ENCODE measurements around the gene TACC2.

TACC2 gene

DNA sequence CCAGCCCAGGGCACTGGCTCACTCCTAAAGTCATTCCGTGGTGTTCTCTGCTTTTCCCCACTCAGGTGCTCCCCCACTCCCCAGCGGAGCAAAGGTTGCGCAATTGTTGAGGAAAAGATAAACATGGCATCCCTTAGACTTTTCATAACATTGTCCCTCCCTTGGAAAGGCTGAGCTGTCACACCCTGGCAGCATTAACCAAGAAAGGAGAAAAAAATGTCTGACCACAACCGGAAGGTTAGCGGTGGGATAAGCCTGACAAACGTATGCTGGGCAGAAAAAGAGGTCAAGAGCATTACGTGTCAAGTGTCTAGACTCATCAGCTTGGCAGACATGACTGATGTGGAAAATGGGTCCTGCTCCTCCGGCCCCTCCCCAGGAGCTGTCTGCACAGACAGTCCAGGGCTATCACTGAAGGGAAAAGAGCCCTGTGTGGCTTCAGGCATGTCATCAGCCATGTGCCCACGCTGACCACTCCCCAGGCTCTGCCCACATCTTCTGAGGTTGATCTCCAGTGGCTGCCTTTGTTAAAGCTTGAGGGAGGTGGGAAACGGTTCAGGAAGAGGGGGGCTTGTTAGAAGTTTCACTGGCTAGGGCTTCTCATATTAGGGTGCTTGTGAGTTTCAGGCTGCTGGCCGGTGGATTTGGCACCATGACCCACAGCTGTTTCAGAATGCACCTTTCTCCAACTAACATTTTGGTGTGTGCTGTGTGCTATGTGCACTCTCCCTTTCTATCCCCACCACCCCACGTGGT lies 312.3 kb downstream of the TACC2 start:
- Histone ChIP-seq H4K20me1 (ENCODE audit: insufficient read depth) (no peaks in the 10 kb centered on the region), H3K27me3 (ENCODE audit: insufficient read depth, low read depth) (no peaks in the 10 kb centered on the region), H3K79me2 (ENCODE audit: insufficient read depth, low read depth) (no peaks in the 10 kb centered on the region), H3K4me3 (IDR thresholded peaks at IDR 0.05; ENCODE audit: insufficient read depth, low read depth, low read length) (no peak overlapping the region), H3K36me3 (ENCODE audit: insufficient read depth) (no peaks in the 10 kb centered on the region), H2AFZ (ENCODE audit: low read depth) (no peak overlapping the region), H3K4me2 (no peak overlapping the region), H3K27ac (no peak overlapping the region), H3K4me1 (ENCODE audit: low read depth, poor library complexity, severe bottlenecking) (no peaks in the 10 kb centered on the region), H3K9ac (no peak overlapping the region)
- TF ChIP-seq, protein P1, sequence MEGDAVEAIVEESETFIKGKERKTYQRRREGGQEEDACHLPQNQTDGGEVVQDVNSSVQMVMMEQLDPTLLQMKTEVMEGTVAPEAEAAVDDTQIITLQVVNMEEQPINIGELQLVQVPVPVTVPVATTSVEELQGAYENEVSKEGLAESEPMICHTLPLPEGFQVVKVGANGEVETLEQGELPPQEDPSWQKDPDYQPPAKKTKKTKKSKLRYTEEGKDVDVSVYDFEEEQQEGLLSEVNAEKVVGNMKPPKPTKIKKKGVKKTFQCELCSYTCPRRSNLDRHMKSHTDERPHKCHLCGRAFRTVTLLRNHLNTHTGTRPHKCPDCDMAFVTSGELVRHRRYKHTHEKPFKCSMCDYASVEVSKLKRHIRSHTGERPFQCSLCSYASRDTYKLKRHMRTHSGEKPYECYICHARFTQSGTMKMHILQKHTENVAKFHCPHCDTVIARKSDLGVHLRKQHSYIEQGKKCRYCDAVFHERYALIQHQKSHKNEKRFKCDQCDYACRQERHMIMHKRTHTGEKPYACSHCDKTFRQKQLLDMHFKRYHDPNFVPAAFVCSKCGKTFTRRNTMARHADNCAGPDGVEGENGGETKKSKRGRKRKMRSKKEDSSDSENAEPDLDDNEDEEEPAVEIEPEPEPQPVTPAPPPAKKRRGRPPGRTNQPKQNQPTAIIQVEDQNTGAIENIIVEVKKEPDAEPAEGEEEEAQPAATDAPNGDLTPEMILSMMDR (conservative IDR thresholded peaks at IDR 0.05; ENCODE audit: low read depth, low read length): no peak

DNA sequence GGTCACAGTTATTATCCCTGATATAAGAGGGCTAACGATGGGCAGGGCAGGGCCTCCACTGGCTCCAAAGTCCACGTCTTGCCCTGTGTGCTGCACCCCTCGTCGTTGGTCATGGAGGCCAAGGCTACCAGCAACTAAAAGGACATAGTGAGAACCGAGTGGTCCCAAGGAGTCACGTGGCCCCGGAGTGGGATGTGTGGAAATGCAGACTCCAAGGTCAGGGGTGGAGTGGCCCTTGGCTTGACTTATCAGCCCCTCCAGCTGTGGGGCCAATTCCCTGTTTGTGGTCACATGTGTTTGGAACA lies 312.8 kb downstream of the TACC2 start:
- H2AFZ ChIP-seq (ENCODE audit: low read depth): no peak overlapping the region
- no peak overlapping the region for H3K4me3 ChIP-seq (IDR thresholded peaks at IDR 0.05; ENCODE audit: insufficient read depth, low read depth, low read length)
- H4K20me1 ChIP-seq (ENCODE audit: insufficient read depth): no peaks in the 10 kb centered on the region
- H3K9ac ChIP-seq: no peak overlapping the region
- no peaks in the 10 kb centered on the region for H3K79me2 ChIP-seq (ENCODE audit: insufficient read depth, low read depth)
- TF ChIP-seq, protein P1 (conservative IDR thresholded peaks at IDR 0.05; ENCODE audit: low read depth, low read length): no peak
- no peaks in the 10 kb centered on the region for H3K4me1 ChIP-seq (ENCODE audit: low read depth, poor library complexity, severe bottlenecking)
- no peaks in the 10 kb centered on the region for H3K36me3 ChIP-seq (ENCODE audit: insufficient read depth)
- H3K27me3 ChIP-seq (ENCODE audit: insufficient read depth, low read depth): no peaks in the 10 kb centered on the region
- no peak overlapping the region for H3K27ac ChIP-seq
- H3K4me2 ChIP-seq: no peak overlapping the region

DNA sequence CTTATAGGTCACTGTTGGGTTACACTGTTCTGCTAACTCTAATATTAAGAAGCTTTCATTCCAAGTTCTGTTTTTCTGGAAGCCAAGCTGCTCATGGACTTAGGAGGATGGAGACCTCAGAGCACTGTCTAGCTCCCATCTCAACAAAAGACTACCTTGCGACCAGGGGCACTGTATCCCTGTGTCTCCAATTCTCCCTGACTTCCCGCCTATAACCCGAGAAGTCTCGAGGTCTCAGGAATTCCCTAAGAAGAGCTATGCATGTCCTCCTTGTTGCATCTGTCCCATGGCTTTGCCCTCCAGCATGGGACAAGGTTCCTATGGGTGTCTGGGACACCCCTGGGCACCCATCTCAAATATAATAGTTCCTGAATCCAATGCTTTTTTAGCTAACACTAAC lies 313.4 kb downstream of the TACC2 start:
- no peaks in the 10 kb centered on the region for H4K20me1 ChIP-seq (ENCODE audit: insufficient read depth)
- H3K27me3 ChIP-seq (ENCODE audit: insufficient read depth, low read depth): no peaks in the 10 kb centered on the region
- no peak overlapping the region for H3K4me3 ChIP-seq (IDR thresholded peaks at IDR 0.05; ENCODE audit: insufficient read depth, low read depth, low read length)
- H3K4me2 ChIP-seq: no peak overlapping the region
- TF ChIP-seq, protein P1 (conservative IDR thresholded peaks at IDR 0.05; ENCODE audit: low read depth, low read length): no peak
- H3K36me3 ChIP-seq (ENCODE audit: insufficient read depth): no peaks in the 10 kb centered on the region
- H3K4me1 ChIP-seq (ENCODE audit: low read depth, poor library complexity, severe bottlenecking): no peaks in the 10 kb centered on the region
- H3K27ac ChIP-seq: no peak overlapping the region
- no peaks in the 10 kb centered on the region for H3K79me2 ChIP-seq (ENCODE audit: insufficient read depth, low read depth)
- H3K9ac ChIP-seq: no peak overlapping the region
- no peak overlapping the region for H2AFZ ChIP-seq (ENCODE audit: low read depth)

DNA sequence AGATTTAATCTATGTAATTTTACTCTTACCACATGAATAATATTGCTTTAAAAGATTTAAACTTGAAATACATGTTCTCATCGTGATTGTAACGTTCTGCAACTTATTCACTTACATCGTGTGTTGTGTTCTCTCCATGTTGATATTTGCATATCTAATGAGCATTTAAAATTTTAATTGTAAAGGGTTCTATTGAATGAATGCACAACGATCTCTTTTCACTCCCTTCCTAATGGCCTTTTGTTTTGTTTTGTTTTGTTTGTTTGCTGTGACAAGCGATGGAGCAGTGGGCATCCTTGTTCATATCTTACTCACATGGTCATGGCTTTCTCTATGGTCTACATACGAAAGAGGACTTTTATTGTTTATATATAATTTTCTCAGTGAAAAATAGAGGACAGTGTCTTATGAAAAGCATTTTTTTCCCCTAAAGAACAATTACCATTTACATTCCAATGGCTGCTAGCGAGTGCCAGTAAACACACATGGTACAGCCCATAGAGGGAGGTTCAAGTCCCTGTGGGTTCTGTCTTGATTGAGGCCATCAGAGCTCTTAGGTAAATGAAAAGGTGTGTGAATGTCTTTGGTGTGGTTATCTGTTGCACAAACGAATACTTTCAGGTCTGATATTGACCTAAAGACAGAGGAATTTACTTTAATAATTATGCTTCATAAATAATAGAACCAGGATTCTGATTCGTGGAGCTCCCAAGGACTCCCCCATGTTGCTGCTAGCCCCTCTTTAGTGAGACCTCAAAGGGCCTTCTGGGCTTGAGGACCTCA lies 314.5 kb downstream of the TACC2 start:
- Histone ChIP-seq H3K9ac (no peak overlapping the region), H2AFZ (ENCODE audit: low read depth) (no peak overlapping the region), H3K4me2 (no peak overlapping the region), H3K27me3 (ENCODE audit: insufficient read depth, low read depth) (no peaks in the 10 kb centered on the region), H3K36me3 (ENCODE audit: insufficient read depth) (no peaks in the 10 kb centered on the region), H3K79me2 (ENCODE audit: insufficient read depth, low read depth) (no peaks in the 10 kb centered on the region), H3K27ac (no peak overlapping the region), H3K4me3 (IDR thresholded peaks at IDR 0.05; ENCODE audit: insufficient read depth, low read depth, low read length) (no peak overlapping the region), H4K20me1 (ENCODE audit: insufficient read depth) (no peaks in the 10 kb centered on the region), H3K4me1 (ENCODE audit: low read depth, poor library complexity, severe bottlenecking) (no peaks in the 10 kb centered on the region)
- TF ChIP-seq, protein P1 (conservative IDR thresholded peaks at IDR 0.05; ENCODE audit: low read depth, low read length): no peak
